ENCODE data around the gene TCEA3. TPM values are rescaled to one million over a fixed set of nuclear protein-coding genes. Genes with fewer than 3 reads are reported as not detected.

Gene TCEA3
- polyA plus RNA-seq, 1 donor (not counting 4 experiments of a cell fraction or from before 2014, with no cell fraction given): 0.38 TPM

- dilution Hi-C loops (cut with MboI; ENCODE audit: extremely low pct_ligation_motif_present, low sequenced_read_pairs): no loop called here
- TF ChIP-seq, protein P1, sequence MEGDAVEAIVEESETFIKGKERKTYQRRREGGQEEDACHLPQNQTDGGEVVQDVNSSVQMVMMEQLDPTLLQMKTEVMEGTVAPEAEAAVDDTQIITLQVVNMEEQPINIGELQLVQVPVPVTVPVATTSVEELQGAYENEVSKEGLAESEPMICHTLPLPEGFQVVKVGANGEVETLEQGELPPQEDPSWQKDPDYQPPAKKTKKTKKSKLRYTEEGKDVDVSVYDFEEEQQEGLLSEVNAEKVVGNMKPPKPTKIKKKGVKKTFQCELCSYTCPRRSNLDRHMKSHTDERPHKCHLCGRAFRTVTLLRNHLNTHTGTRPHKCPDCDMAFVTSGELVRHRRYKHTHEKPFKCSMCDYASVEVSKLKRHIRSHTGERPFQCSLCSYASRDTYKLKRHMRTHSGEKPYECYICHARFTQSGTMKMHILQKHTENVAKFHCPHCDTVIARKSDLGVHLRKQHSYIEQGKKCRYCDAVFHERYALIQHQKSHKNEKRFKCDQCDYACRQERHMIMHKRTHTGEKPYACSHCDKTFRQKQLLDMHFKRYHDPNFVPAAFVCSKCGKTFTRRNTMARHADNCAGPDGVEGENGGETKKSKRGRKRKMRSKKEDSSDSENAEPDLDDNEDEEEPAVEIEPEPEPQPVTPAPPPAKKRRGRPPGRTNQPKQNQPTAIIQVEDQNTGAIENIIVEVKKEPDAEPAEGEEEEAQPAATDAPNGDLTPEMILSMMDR (optimal IDR thresholded peaks at IDR 0.05 in 1 of 3, IDR thresholded peaks at IDR 0.05 in 1 of 3, conservative IDR thresholded peaks at IDR 0.05 in 1 of 3; ENCODE audit: extremely low read depth in 1 of 3, insufficient read depth in 2 of 3, low read length in 3 of 3): no peak
- TF ChIP-seq EZH2 (IDR thresholded peaks at IDR 0.05; ENCODE audit: low read length): no peak
- Histone ChIP-seq H3K9me3 (ENCODE audit: control insufficient read depth, low read depth, low read length) (no peaks in the 10 kb centered on the region), H2AFZ (ENCODE audit: control insufficient read depth, low read length) (no peak overlapping the region), H3K79me2 (ENCODE audit: control insufficient read depth, insufficient read depth, low read length) (no peaks in the 10 kb centered on the region), H3K4me1 (ENCODE audit: control insufficient read depth, extremely low read depth, insufficient read depth, low read length) (no peaks in the 10 kb centered on the region), H3K9ac (ENCODE audit: control insufficient read depth, extremely low read depth, insufficient read depth, low read length) (no peak overlapping the region), H3K27ac (ENCODE audit: control insufficient read depth, insufficient read depth, low read length) (no peak overlapping the region), H4K20me1 (ENCODE audit: control insufficient read depth, extremely low read depth, insufficient read depth, low read length) (no peaks in the 10 kb centered on the region), H3K27me3 (ENCODE audit: control insufficient read depth, extremely low read depth, insufficient read depth, low read length) (peaks cover 11% of the 10 kb centered on the region), H3K36me3 (ENCODE audit: control insufficient read depth in 2 of 2, extremely low read depth in 1 of 2, insufficient read depth in 2 of 2, low read length in 2 of 2) (peaks cover 0 to 28% of the 10 kb centered on the region in 2 experiments), H3K9me1 (ENCODE audit: control insufficient read depth, extremely low read depth, insufficient read depth, low read length) (no peaks in the 10 kb centered on the region), H3K4me2 (ENCODE audit: control insufficient read depth, extremely low read depth, insufficient read depth, low read depth, low read length) (no peak overlapping the region), H3K4me3 (ENCODE audit: control insufficient read depth in 2 of 3, extremely low read depth in 1 of 3, insufficient read depth in 2 of 3, low read depth in 1 of 3, low read length in 3 of 3) (no peak overlapping the region)
- FAIRE-seq: no peak
- no peak for DNase-seq (ENCODE audit: low read depth, low spot score)
Measured at GRCh38 chr1:23431431-23431830, 6.9 kb upstream of the TCEA3 start.

GRCh38 chr1:23430803-23431202 lies 6.3 kb upstream of the TCEA3 start:
- no peaks in the 10 kb centered on the region for H3K9me3 ChIP-seq (ENCODE audit: control insufficient read depth, low read depth, low read length)
- dilution Hi-C loops (cut with MboI; ENCODE audit: extremely low pct_ligation_motif_present, low sequenced_read_pairs): no loop called here
- H3K79me2 ChIP-seq (ENCODE audit: control insufficient read depth, insufficient read depth, low read length): no peaks in the 10 kb centered on the region
- H3K27me3 ChIP-seq (ENCODE audit: control insufficient read depth, extremely low read depth, insufficient read depth, low read length): peaks cover 16% of the 10 kb centered on the region
- TF ChIP-seq, protein P1 (optimal IDR thresholded peaks at IDR 0.05 in 1 of 3, IDR thresholded peaks at IDR 0.05 in 1 of 3, conservative IDR thresholded peaks at IDR 0.05 in 1 of 3; ENCODE audit: extremely low read depth in 1 of 3, insufficient read depth in 2 of 3, low read length in 3 of 3): no peak
- TF ChIP-seq EZH2 (IDR thresholded peaks at IDR 0.05; ENCODE audit: low read length): no peak
- FAIRE-seq (no peak), DNase-seq (ENCODE audit: low read depth, low spot score) (no peak)
- peaks cover 0 to 28% of the 10 kb centered on the region in 2 experiments for H3K36me3 ChIP-seq (ENCODE audit: control insufficient read depth in 2 of 2, extremely low read depth in 1 of 2, insufficient read depth in 2 of 2, low read length in 2 of 2)
- no peak overlapping the region for H3K27ac ChIP-seq (ENCODE audit: control insufficient read depth, insufficient read depth, low read length)
- no peak overlapping the region for H3K9ac ChIP-seq (ENCODE audit: control insufficient read depth, extremely low read depth, insufficient read depth, low read length)
- no peak overlapping the region for H2AFZ ChIP-seq (ENCODE audit: control insufficient read depth, low read length)
- no peaks in the 10 kb centered on the region for H3K9me1 ChIP-seq (ENCODE audit: control insufficient read depth, extremely low read depth, insufficient read depth, low read length)
- no peak overlapping the region for H3K4me2 ChIP-seq (ENCODE audit: control insufficient read depth, extremely low read depth, insufficient read depth, low read depth, low read length)
- H3K4me3 ChIP-seq (ENCODE audit: control insufficient read depth in 2 of 3, extremely low read depth in 1 of 3, insufficient read depth in 2 of 3, low read depth in 1 of 3, low read length in 3 of 3): no peak overlapping the region
- no peaks in the 10 kb centered on the region for H3K4me1 ChIP-seq (ENCODE audit: control insufficient read depth, extremely low read depth, insufficient read depth, low read length)
- no peaks in the 10 kb centered on the region for H4K20me1 ChIP-seq (ENCODE audit: control insufficient read depth, extremely low read depth, insufficient read depth, low read length)

Data from keratinocyte (primary cell).